ENCODE data around the gene CCDC148.

DNA sequence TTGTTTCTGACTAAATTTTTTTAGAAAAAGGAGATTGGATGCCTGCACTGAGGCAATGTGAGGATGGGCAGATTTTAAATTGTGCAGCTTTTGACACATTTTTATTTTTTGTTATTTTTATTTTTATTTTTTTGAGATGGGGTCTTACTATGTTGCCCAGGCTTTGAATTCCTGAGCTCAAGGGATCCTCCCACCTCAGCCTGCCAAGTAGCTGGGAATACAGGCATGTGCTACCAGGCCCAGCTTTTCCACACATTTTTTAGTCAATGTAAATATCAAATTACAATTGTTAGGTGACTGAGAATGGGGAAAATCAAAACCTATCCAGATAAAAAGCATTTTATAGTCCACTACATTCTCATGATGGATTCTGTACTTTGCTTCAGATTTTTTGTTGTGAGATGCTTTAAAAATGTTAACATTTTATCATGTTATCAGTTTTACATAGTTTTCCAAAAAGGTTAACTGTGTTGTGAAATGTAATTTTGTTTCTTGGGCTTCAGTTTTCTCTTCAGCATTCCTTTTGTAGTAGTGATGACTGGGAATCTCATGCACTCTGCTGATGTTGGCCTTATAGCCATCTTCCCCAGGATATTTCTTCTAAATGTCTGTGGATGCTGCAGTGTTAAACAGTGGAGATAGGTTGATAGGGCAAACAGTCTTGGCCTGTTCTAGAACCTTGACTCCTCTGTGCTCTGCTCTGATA, 41.6 kb upstream of the CCDC148 start:
- TF ChIP-seq, protein P1, sequence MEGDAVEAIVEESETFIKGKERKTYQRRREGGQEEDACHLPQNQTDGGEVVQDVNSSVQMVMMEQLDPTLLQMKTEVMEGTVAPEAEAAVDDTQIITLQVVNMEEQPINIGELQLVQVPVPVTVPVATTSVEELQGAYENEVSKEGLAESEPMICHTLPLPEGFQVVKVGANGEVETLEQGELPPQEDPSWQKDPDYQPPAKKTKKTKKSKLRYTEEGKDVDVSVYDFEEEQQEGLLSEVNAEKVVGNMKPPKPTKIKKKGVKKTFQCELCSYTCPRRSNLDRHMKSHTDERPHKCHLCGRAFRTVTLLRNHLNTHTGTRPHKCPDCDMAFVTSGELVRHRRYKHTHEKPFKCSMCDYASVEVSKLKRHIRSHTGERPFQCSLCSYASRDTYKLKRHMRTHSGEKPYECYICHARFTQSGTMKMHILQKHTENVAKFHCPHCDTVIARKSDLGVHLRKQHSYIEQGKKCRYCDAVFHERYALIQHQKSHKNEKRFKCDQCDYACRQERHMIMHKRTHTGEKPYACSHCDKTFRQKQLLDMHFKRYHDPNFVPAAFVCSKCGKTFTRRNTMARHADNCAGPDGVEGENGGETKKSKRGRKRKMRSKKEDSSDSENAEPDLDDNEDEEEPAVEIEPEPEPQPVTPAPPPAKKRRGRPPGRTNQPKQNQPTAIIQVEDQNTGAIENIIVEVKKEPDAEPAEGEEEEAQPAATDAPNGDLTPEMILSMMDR (IDR thresholded peaks at IDR 0.05; ENCODE audit: low read depth, low read length) = no peak
- TF ChIP-seq POLR2A (IDR thresholded peaks at IDR 0.05; ENCODE audit: extremely low read depth, insufficient read length) = no peak

Measured in NB4 (cell line).